Right renal cortex interstitium (tissue), 3 donors: ENCODE results near the gene RAP1GAP2. TPM values are rescaled to one million over a fixed set of nuclear protein-coding genes. Genes with fewer than 3 reads are reported as not detected.

Experiments used
- polyA plus RNA-seq, 3 donors: library from polyadenylated mRNA; unstranded; fragments of 120-200 nt; gene quantifications; one replicate each; pipeline ENCODE4 v1.2.1, GENCODE V29; 2013; ENCODE audit not compliant: insufficient read length in 3 of 3

The RAP1GAP2 gene
- polyA plus RNA-seq, 3 donors: 21.2 to 26.3 (median 22.5) TPM

Other genes with a start within 250 kb of the RAP1GAP2 start
- 100 to 1,000 TPM; 129 to 130 (median 130) TPM for gene PAFAH1B1, start 202.8 kb upstream of the RAP1GAP2 start, polyA plus RNA-seq
- gene CLUH, start 84.7 kb upstream of the RAP1GAP2 start, polyA plus RNA-seq: 10 to 100 TPM; 37.0 to 46.0 (median 44.8) TPM
- under 1 TPM; 0.07 to 0.17 (median 0.10) TPM for gene CCDC92B, start 46.8 kb upstream of the RAP1GAP2 start, polyA plus RNA-seq